ENCODE data around the gene ACTR5.

ACTR5 gene

DNA sequence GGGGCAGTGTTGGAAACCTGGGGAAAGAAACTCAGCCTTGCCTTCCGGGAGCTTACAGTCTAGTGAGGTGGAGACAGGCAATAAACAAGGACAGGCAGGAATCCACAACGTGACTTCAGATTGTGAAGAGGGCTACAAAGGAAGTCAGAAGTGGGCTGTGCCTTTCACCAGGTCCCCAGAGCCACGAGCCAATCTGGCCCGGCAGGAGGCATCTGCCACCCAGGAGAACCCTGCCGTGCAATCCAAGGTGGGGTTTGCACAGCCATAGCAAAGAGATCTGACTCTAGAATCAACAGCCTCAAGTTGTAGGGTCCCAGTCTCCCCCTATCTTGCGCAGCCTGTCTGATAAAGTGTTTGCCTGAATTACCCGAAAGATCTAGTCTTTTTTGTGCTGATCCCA lies 18.5 kb upstream of the ACTR5 start:
- Histone ChIP-seq H3K4me1 (ENCODE audit: control insufficient read depth, insufficient read depth, low read length) (no peaks in the 10 kb centered on the region), H3K27ac (ENCODE audit: extremely low read depth, low read depth, low read length) (no peak overlapping the region), H3K9me3 (ENCODE audit: control insufficient read depth, insufficient read depth, low read depth, low read length) (no peaks in the 10 kb centered on the region), H3K36me3 (ENCODE audit: control insufficient read depth in 2 of 2, insufficient read depth in 1 of 2, low read length in 2 of 2) (no peaks in the 10 kb centered on the region), H3K4me3 (ENCODE audit: low read depth, low read length) (no peak overlapping the region)
- CTCF ChIA-PET = interaction anchor here (0.6 to 1.1 kb wide), 5 partner anchors 22 to 787 kb away, joined by 3 to 6 read pairs (median 3); no protein-coding TSS in a partner anchor
- peak; percentile 34; the same call in 1 of the 2 replicates for TF ChIP-seq ZNF335 (tag by site-specific recombination; conservative IDR thresholded peaks at IDR 0.05)
- TF ChIP-seq ZNF560 (tag by site-specific recombination; IDR thresholded peaks at IDR 0.05; ENCODE audit: borderline replicate concordance) = no peak
- POLR2A ChIA-PET = no interaction called here

DNA sequence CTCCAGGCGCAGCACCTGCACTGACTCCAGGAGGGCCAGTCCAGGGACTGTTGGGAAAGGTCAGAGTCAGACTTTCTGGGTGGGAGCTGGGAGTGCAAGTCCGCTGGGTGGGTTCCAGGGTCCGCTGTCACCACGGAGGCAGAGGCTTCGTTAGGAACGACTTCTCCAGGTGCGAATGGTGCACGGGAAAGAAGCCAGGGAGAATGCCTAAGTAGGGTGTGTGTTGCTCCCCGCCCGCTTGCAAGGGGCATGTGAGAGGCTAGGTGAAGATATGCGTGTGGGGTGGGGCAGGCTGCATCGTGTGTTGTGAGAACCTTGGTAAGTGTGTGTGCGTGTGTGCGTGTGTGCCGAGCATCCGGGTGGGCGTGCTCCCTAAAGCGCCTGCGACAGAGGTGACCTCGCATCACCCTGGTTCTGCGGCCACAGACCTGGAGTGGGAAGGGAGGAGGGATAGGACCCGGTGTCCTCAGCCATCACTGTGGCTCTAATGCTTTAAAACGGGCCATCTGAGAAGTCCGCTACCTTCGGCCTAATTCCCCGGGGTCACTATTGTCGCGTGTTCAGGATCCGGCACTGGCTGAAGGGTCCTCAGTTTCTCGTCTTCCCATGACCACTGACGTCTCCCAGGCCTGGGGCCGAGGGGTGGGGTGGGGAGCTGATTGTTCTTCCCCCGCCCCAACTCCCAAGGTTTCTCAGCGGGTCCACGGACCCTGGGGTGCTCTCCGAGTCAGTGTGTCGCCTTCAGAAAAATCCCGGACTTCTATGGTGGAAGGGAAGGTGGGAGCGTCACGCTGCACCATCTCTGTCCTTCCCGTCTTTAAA lies 17.9 kb upstream of the ACTR5 start:
- no peaks in the 10 kb centered on the region for H3K4me1 ChIP-seq (ENCODE audit: control insufficient read depth, insufficient read depth, low read length)
- no peaks in the 10 kb centered on the region for H3K9me3 ChIP-seq (ENCODE audit: control insufficient read depth, insufficient read depth, low read depth, low read length)
- no peak overlapping the region for H3K27ac ChIP-seq (ENCODE audit: extremely low read depth, low read depth, low read length)
- H3K4me3 ChIP-seq (ENCODE audit: low read depth, low read length) = no peak overlapping the region
- TF ChIP-seq ZFHX2 (tag by site-specific recombination; conservative IDR thresholded peaks at IDR 0.05) = peak; percentile 38; the same call in 1 of the 2 replicates
- peak; percentile 98 for TF ChIP-seq KLF1 (tag by site-specific recombination; IDR thresholded peaks at IDR 0.05)
- no peak for TF ChIP-seq KLF10 (tag by site-specific recombination; IDR thresholded peaks at IDR 0.05)
- no peak for TF ChIP-seq ZNF560 (tag by site-specific recombination; IDR thresholded peaks at IDR 0.05; ENCODE audit: borderline replicate concordance)
- no peak for TF ChIP-seq ZNF626 (tag by site-specific recombination; IDR thresholded peaks at IDR 0.05)
- no peak for TF ChIP-seq ZNF184 (tag by site-specific recombination; IDR thresholded peaks at IDR 0.05)
- no peaks in the 10 kb centered on the region for H3K36me3 ChIP-seq (ENCODE audit: control insufficient read depth in 2 of 2, insufficient read depth in 1 of 2, low read length in 2 of 2)
- POLR2A ChIA-PET = no interaction called here
- CTCF ChIA-PET = interaction anchor here (0.6 to 3.9 kb wide), 16 partner anchors 11 to 788 kb away, joined by 3 to 27 read pairs (median 4); no protein-coding TSS in a partner anchor

DNA sequence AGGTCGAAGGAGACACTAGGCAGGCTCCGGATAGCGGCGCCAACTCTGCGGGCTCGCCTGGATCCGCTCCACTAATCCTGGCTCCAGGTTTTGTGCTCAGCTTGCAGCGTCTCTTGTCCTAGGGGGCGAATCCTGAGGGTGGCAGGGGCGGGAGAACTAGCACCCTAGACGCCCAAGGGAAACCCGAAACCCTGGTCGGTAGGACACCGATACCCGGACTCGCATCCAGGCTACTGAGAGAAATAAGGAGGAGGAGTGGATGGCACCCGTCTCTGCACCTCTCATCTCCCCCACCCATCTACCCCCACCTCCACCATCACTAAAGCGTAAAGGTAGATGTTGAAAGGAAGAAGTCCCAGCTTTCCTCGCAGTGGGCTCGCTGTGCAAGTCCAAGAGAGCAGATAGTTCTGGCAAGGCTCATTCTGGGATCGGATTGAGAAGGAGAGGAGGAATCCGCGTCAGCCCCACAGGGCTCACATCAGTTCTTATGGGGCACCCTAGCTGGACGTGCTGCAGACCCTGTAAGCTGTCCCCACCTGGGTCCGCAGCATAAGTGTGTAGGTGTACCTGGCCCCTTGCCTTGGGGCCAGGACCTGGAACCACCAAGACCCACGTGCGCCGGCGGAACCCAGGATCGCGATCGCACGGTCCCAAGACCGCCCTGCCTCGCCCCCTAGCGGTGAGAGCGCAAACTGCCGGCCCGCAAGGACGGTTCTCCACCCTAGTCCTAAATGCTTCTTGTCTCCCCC lies 17.1 kb upstream of the ACTR5 start:
- ChIA-PET CTCF (interaction anchor here (0.5 to 3.9 kb wide), 16 partner anchors 11 to 544 kb away, joined by 3 to 27 read pairs (median 4); no protein-coding TSS in a partner anchor), POLR2A (no interaction called here)
- no peak overlapping the region for H3K27ac ChIP-seq (ENCODE audit: extremely low read depth, low read depth, low read length)
- no peak for TF ChIP-seq ZNF621 (tag by site-specific recombination; IDR thresholded peaks at IDR 0.05)
- TF ChIP-seq ZNF701 (tag by site-specific recombination; IDR thresholded peaks at IDR 0.05) = no peak
- TF ChIP-seq KLF9 (tag by site-specific recombination; IDR thresholded peaks at IDR 0.05; ENCODE audit: low read depth) = peak; percentile 31; the same call in 1 of the 2 replicates
- TF ChIP-seq, protein P1, sequence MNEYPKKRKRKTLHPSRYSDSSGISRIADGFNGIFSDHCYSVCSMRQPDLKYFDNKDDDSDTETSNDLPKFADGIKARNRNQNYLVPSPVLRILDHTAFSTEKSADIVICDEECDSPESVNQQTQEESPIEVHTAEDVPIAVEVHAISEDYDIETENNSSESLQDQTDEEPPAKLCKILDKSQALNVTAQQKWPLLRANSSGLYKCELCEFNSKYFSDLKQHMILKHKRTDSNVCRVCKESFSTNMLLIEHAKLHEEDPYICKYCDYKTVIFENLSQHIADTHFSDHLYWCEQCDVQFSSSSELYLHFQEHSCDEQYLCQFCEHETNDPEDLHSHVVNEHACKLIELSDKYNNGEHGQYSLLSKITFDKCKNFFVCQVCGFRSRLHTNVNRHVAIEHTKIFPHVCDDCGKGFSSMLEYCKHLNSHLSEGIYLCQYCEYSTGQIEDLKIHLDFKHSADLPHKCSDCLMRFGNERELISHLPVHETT (tag by site-specific recombination; IDR thresholded peaks at IDR 0.05) = 0 out of 2 replicates have a peak, but pooled peaks have one; percentile 49
- 0 out of 2 replicates have a peak, but pooled peaks have one; percentile 55 for TF ChIP-seq ZNF391 (tag by site-specific recombination; IDR thresholded peaks at IDR 0.05; ENCODE audit: borderline replicate concordance, low read depth)
- peak; percentile 65; the same call in 1 of the 2 replicates for TF ChIP-seq SP7 (tag by site-specific recombination; IDR thresholded peaks at IDR 0.05)
- TF ChIP-seq ZNF654 (tag by site-specific recombination; IDR thresholded peaks at IDR 0.05; ENCODE audit: low read depth) = peak; percentile 38
- TF ChIP-seq, protein P2, sequence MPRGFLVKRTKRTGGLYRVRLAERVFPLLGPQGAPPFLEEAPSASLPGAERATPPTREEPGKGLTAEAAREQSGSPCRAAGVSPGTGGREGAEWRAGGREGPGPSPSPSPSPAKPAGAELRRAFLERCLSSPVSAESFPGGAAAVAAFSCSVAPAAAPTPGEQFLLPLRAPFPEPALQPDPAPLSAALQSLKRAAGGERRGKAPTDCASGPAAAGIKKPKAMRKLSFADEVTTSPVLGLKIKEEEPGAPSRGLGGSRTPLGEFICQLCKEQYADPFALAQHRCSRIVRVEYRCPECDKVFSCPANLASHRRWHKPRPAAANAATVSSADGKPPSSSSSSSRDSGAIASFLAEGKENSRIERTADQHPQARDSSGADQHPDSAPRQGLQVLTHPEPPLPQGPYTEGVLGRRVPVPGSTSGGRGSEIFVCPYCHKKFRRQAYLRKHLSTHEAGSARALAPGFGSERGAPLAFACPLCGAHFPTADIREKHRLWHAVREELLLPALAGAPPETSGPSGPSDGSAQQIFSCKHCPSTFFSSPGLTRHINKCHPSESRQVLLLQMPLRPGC (tag by site-specific recombination; IDR thresholded peaks at IDR 0.05) = no peak
- no peak for TF ChIP-seq ZNF404 (tag by site-specific recombination; IDR thresholded peaks at IDR 0.05)
- no peak for TF ChIP-seq ZNF658 (tag by site-specific recombination; IDR thresholded peaks at IDR 0.05)
- TF ChIP-seq YY2 (tag by site-specific recombination; IDR thresholded peaks at IDR 0.05) = 0 out of 2 replicates have a peak, but pooled peaks have one; percentile 13
- no peak for TF ChIP-seq ZNF776 (tag by site-specific recombination; IDR thresholded peaks at IDR 0.05; ENCODE audit: borderline replicate concordance)
- TF ChIP-seq ZBTB1 (tag by site-specific recombination; IDR thresholded peaks at IDR 0.05) = no peak
- TF ChIP-seq MYNN (tag by site-specific recombination; IDR thresholded peaks at IDR 0.05; ENCODE audit: borderline replicate concordance) = no peak
- TF ChIP-seq ZIC2 (tag by site-specific recombination; IDR thresholded peaks at IDR 0.05) = peak; percentile 52
- no peak for TF ChIP-seq MEIS1 (CRISPR knock-in tag; IDR thresholded peaks at IDR 0.05; ENCODE audit: borderline replicate concordance)
- no peak for TF ChIP-seq ZNF548 (tag by site-specific recombination; IDR thresholded peaks at IDR 0.05)

More for the DNA sequence above, 17.1 kb upstream of the ACTR5 start:
- H3K4me1 ChIP-seq (ENCODE audit: control insufficient read depth, insufficient read depth, low read length) = no peaks in the 10 kb centered on the region
- no peaks in the 10 kb centered on the region for H3K36me3 ChIP-seq (ENCODE audit: control insufficient read depth in 2 of 2, insufficient read depth in 1 of 2, low read length in 2 of 2)
- H3K4me3 ChIP-seq (ENCODE audit: low read depth, low read length) = peak overlapping the region; percentile 9
- H3K9me3 ChIP-seq (ENCODE audit: control insufficient read depth, insufficient read depth, low read depth, low read length) = no peaks in the 10 kb centered on the region

All from HEK293 (cell line).